A172 (cell line): ENCODE measurements around the gene GGTLC2. TPM values are rescaled to one million over a fixed set of nuclear protein-coding genes. Genes with fewer than 3 reads are reported as not detected.
A peak's percentile ranks its signal among the peaks of the same experiment; 100 is the strongest.
"Not testable (repeated sequence)": the region's sequence is repeated elsewhere in the genome, so short reads cannot be mapped to it uniquely, and the experiment has no call there.

Experiments
- DNase-seq: peaks from one replicate; pipeline ENCODE4 v3.0.0-alpha.2; 2015; ENCODE audit warnings: low spot score
- total RNA-seq: library from RNA; depleted of rRNA; stranded (reverse); fragments of >200 nt; shearing (Covaris generic); gene quantifications from 2 replicates; pipeline ENCODE4 v1.2.3, GENCODE V29; 2014

Gene GGTLC2
- total RNA-seq, 1 experiment from 2014 or later = not detected

DNA sequence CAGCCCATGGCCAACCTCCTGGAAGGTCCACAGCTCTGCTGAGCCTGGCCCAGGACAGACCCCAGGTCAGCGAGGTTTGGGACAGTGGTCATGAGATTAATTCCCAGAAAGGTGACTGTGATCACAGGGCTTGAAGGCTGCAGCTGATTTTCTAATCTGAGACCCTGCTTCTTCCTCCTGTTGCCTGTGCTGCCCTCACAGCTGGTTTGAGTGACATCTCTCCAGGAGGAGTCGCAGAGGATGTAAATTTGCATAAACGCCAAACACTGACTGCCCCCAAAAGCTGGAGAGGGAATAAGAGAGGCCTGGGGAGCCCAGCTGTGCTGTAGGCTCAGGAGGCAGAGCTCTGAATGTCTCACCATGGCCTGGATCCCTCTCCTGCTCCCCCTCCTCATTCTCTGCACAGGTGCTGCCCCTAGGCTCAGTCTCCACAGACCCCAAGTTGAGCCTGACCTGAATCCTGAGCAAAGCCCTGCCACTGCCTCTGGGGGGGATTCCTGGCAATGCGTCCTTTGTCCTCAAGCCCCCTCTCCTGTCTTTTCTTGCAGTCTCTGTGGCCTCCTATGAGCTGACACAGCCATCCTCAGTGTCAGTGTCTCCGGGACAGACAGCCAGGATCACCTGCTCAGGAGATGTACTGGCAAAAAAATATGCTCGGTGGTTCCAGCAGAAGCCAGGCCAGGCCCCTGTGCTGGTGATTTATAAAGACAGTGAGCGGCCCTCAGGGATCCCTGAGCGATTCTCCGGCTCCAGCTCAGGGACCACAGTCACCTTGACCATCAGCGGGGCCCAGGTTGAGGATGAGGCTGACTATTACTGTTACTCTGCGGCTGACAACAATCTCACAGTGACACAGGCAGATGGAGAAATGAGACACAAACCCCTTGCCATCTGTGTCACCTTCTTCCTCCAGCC, 23.8 kb downstream of the GGTLC2 start:
- no peak for DNase-seq

DNA sequence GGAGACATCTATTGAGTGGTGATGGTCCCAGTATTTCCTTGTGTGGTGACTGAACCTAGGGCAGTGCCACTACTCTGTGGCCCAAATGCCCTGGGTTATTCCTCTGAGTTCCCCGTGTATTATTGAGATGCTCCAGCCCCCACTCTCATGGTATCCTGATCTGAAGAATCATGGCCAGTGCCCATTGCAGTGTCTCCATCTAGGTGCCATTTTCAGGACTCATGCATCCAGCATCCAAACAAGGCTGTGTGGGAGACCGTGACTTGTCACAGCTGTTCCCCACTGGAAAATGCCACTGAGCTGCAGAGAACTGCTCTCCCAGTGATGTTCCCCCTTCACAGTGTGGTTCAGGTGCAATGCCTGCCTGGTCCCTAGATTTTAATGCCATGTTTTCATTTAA, 24.7 kb downstream of the GGTLC2 start:
- no peak for DNase-seq

DNA sequence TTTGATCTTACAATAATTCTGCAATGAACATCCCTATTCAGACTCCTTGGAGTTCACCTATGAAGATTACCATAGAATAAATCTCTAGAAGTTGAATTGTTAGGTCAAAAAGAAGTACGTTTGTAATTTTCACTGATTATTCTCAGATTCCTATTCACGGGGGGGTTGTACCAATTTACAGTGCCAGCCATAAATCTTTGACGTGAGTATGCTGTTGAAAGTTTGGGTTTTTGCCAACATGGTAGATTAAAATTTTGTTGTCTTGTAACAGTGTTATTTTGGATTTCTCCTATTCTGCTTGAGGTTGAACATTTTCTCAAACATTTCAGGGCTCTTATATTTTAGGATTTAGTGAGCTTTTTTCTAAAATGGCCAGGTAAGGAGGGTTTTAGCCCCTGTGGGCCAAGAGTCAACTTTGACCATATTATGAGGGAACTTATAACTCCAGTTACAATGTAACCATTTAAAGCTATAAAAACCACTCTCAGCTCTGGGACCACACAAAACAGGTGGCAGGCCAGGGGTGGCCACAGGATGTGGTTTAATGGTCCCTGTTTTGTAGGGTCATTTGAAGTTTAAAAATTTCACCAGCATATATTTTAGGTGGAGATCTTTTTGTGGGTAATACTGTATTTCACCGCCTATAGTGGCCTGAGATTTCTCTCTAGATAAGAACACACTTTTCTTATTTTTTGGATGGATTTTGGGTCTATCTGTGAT, 25.8 kb downstream of the GGTLC2 start:
- DNase-seq = no peak

DNA sequence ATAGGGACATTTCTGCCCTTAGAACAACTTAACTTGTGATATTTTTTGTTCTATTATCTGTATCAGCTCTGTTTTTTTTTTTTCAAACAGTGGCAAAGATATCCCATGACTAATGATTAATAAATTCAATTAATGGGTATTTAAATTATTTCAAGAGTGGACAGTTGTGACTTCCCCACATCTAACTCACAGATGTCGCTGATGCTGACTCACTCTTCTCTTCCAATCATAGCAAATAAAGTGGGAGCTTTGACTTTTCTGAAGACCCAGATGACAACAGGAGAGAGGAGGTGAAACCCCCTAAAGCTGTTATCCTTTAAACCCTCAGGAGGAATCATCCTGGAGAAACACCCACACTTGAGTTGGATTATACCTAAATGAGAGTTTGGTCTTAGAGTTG, 27.1 kb downstream of the GGTLC2 start:
- no peak for DNase-seq

DNA sequence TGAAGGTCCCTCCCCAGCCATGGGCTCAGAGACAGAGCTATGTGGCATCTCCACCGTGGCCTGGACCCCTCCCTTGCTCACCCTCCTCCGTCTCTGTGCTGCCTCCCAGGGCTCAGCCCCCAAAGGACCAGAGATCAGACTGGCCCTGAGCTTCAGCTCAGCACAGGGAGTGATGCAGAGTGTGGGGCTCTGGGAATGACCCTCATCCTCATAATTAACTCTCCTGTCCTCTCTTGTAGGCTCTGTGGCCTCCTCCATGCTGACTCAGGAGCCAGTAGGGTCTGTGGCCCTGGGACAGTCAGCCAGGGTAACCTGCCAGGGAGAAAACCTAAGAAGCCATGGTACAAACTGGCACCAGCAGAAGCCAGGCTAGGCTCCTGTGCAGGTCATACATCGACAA, 28.7 kb downstream of the GGTLC2 start:
- no peak for DNase-seq

DNA sequence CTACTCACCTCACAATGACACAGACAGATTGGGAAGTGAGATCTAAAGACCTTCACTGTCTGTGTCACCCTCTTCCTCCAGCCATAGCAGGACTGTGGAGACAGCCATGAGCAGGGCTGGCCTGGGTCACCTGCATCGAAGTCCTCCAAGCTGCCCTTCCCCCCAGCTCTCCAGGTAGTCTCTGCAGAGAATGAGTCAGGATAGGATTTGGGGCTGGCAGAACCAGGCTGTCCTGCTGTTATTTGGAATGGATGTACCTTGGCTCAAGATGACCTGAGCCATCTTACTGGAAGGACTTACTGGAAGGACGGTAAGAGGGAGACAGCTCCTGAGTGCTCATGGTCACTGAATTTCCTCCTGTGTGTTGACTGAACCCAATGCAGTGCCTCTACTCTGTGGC, 29.2 kb downstream of the GGTLC2 start:
- DNase-seq = no peak

DNA sequence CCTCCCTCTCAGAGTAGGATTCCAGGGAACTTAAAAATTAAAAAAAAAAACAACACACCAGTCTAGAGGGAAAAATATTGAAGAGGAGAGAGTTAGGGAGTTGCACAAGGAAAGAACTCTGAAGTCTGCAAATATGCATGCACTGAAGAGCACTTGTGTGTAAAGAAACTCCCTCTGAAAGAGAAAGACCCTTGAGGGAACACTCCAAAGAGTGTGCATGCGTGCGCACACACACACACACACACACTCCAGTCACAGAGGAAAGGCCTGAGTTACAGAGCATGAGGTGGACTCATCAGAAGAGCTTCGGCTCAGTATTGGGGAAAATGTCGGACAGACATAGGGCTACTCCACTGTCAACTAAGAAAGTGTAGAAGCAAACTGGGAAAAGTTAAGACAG, 30.1 kb downstream of the GGTLC2 start:
- DNase-seq = no peak

DNA sequence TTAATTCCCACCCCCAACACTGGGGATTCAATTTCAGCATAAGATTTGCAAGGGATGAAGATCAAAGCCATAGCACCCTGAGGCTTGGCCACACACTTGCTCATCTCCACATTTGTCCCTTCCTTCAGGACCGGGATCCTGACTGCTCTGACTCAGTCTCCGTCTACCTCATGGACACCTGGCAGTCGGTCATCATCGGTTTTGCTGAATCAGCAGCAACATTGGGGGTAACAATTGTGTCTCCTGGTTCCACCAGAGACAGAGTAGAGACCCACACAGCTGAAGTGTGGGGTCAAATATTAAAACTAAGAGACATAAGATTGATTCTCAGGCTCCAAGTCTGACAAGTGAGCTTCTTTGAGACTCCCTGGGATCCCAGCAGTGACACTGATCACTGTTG, 34.6 kb downstream of the GGTLC2 start:
- no peak for DNase-seq

DNA sequence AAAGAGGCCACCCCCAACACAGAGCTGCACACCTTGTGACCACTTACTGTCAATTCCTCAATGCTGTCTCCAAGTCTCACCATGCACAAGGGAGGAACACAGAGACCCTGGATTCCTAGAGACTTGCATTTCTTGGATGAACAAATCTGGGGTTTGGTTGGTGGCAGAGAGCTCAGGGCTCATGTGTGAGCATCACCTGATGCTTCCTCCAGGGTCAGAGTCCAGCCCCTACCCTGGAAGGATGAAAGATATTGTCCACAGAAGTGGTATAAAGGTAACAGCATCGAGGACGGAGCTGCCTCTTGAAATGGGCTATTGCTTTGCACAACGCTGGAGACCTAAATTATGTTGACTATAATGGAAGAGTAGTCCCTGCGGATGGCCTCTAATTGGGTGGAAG, 36.0 kb downstream of the GGTLC2 start:
- DNase-seq = no peak

DNA sequence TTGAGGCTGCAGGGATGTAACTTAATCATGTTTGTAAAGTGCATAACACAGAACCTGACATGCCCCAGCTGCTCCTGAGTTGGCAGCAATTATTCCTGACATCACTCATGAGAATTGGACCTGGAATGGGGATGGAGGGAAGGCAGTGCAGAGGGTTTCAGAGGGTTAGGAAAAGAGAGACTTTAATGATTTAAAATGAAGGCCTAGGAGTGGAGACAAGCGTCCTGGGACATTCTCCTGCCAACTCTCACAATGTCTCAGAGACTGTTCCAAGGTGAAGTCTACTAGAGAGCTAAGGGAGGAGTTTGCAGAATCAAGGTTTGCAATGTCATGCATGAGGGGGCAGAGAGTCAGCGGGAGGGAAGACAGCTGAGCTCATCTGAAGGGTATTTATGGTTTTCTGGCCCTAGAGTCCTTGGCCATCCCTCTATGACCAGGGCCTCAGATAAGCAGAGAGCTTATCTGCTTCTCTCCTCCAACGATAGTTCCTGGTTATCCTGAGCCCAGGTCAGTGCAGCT, 36.9 kb downstream of the GGTLC2 start:
- DNase-seq = peak; percentile 42

DNA sequence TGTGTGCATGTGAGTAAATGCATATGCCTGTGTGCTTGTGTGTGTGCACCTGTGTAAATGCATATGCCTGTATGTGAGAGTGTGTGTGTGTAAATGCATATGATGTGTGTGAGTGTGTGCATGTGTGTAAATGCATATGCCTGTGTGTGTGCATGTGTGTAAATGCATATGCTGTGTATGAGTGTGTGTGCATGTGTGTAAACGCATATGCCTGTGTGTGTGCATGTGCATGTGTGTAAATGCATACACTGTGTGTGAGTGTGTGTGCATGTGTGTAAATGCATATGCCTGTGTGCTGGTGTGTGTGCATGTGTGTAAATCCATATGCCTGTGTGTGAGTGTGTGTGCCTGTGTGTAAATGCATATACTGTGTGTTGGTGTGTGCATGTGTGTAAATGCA, 37.8 kb downstream of the GGTLC2 start:
- no peak for DNase-seq

DNA sequence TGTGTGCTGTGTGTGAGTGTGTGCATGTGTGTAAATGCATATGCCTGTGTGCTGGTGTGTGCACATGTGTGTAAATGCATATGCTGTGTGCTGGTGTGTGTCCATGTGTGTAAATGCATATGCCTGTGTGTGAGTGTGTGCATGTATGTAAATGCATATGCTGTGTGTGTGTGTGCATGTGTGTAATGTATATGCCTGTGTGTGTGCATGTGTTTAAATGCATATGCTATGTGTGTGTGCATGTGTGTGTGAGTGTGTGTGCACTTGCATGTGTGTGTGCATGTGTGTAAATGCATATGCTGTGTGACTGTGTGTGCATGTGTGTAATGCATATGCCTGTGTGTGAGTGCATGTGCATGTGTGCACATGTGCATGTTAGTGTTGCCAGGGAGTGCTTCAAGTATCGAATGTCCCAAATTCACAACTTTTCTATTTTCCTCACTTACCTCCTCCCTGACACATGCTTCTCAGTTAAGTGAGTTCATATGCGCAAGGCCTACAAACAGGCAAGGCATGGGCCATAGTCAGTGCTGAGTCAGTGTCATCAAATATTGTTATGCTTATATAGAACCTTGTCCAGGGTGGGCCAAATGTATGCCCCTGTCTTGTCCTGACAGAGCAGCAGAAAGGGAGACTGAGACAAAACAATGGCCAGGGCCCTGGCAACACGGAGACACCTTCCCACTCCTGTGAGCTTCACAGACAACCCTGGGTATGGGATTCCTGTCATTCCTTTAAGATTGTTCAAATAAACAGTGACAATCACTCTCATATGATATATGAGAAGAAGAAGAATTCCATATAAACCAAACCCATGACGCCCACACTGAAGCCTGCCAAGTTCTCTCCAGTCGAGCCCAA, 38.6 kb downstream of the GGTLC2 start:
- peak; percentile 28 for DNase-seq

DNA sequence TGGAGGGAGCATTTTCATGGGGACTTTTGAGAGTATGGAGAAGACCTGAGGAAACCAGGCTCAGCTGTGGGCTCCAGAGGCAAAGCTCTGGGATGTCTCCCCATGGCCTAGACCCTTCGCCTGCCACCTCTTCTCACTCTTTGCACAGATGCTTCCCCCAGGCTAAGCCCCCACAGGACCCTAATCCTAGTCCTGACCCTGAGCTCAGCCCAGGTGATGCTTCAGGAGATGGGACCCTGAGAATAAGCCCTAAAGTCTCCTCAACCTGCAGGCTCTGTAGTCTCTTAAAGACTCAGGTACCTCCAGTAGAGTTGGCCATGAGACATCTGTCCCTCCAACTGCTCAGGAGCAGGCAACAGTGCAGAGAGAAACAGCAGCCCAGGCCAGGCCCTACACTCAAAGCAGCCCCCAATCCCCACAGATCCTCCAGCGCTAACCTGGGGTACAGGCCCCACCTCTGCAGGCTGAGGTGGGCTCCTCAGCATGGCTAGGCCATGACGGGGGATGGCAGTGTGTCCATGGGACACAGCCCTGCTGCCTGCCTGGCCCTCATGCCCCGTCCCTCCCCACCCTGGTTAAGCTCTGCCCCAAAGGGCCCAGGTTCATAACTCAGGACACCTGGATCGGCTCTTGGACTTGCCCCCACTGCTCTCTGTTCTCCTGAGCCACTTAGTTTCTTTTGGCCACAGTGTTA, 39.4 kb downstream of the GGTLC2 start:
- DNase-seq = no peak

DNA sequence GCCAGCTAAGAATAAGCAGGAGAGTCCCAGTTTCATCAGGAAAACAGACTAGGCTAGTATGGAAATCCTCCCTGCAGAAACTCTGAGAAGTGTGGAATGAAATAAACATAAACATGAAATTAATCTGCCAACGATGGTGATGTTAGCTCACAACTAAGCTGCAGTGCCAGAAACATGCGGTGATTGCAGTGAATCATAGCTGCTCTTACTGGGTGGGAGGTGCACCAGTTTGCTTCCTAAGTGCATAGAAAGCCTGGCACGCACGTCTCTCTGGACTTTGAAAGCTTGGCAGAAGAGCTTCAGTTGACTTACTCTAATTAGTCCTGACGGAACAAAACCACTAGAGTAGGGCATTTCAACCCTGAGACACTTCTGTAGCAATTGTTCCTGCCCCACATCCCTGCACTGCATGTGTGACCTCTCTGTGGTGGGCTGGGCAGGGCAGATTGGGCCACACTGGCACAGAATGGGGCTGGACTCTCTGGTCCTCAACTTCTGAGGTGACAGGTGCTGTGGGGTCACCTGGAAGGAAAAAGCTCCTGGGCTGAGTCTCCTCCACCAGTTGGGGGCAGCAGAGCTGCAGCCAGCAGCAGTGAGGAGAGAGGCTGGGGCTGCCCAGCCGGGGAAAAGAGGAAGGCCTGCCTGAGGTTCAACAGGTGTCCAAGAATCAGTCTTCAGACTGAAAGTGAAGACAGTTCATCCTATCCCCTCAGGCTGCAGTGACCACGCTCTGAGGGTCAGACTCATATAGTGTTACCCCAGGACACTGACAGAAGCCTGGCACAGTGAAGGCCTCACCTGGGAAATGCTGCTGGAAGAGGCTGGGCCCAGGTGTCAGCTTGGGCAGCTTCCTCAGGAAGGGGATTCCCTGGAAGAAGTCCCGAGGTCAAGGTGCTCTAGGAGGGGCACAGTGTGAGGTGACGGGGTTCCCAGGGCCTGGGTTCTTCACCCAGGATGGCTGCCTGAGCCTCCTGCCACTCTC, 40.5 kb downstream of the GGTLC2 start:
- DNase-seq = peak; percentile 47

DNA sequence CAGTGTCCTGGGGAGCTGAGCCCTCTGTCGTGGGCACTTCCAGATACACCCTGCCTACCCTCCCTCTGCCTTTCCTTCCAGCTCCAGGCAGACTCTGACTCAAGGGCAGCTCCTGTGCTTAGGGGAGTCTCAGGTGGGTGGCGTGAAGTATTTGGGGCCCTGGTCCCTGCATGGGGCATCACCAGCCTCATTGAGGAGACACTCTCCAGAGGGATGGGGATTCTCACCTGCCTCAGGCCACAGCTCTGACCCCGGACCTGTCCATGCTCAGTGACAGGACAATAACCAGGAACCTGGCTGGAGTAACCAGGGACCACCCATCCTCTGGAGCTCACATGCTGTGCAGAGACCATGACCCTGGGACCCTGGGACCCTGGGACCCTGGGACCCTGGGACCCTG, 41.2 kb downstream of the GGTLC2 start:
- no peak for DNase-seq

DNA sequence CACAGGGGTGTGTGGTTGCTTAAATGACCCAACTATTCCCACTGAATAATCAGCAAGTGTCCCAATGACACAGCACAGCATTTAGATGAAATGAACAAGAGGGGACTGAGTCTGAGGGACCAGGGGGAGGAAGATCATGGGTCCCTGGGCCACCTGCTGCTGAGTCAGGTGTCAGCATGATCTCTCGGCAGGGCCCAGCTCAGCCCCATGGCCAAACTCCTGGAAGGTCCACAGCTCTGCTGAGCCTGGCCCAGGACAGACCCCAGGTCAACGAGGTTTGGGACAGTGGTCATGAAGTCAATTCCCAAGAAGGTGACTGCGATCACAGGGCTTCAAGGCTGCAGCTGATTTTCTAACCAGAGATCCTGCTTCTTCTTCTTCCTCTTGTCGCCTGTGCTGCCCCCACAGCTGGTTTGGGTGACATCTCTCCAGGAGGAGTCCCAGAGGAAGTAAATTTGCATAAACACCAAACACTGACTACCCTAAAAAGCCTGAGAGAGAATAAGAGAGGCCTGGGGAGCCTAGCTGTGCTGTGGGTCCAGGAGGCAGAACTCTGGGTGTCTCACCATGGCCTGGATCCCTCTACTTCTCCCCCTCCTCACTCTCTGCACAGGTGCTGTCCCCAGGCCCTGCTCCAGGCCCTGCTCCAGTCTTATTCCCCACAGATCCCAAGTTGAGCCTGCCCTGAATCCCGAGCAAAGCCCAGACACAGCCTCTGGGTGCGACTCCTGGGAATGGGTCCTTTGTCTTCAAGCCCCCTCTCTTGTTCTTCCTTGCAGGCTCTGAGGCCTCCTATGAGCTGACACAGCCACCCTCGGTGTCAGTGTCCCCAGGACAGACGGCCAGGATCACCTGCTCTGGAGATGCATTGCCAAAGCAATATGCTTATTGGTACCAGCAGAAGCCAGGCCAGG, 42.0 kb downstream of the GGTLC2 start:
- not testable (repeated sequence) for DNase-seq

DNA sequence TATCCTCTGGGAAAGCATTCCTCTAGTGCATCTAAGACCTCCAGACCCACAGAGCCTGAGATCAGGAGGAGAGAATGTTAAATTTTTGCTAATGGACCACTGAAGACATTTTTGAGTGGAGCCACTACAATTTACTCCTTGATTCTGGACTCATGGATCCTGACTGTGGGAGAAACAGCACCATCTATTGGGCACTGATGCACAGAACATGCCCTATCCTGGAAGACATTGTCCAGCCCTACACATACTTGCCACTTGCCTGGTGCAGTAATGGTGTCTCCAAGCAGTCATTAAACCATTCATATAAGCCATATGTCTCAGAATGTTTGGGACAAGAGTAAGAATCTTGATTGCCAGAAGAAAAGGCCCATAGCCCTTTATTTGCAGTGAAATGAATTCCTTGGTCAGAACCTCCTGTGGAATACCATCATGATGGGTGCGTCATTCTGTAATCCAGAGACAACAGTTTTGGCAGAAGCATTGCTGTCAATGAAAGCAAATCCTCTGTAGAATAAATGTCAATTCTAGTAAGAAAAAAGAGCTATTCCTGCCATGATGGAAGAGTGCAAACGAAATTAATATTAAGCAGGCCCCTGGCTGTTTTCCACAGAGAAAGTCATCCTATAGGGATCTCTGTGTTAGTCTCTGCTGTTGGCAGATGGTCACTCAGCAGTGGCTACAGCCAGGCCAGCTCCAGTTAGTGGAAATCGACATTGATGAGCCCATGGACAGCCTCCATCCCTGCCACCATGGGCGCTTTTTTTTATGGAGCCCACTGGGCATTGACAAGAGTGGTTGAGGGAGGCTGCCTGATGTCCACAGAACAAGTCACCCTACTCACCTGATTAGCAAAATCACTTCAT, 43.5 kb downstream of the GGTLC2 start:
- DNase-seq = peak; percentile 44
